Measurements from ENCODE around the gene ANOS1.

Gene ANOS1

GRCh38 chrX:8657883-8658282 lies 74.1 kb downstream of the ANOS1 start:
- TF ChIP-seq CTCF (IDR thresholded peaks at IDR 0.05; ENCODE audit: low read length) (no peak), EZH2 (IDR thresholded peaks at IDR 0.05; ENCODE audit: borderline replicate concordance, low read length) (no peak)
- Histone ChIP-seq H3K79me2 (ENCODE audit: insufficient read depth, low read length) (no peaks in the 10 kb centered on the region), H3K27ac (ENCODE audit: low read depth, low read length, poor library complexity, severe bottlenecking) (no peak overlapping the region), H3F3A (ENCODE audit: insufficient read depth, low read length) (no peaks in the 10 kb centered on the region), H2AFZ (ENCODE audit: low read length) (no peak overlapping the region), H3K4me2 (ENCODE audit: low read length) (no peak overlapping the region), H3K9me2 (ENCODE audit: low read depth, low read length) (no peaks in the 10 kb centered on the region), H3K36me3 (ENCODE audit: insufficient read depth, low read length) (no peaks in the 10 kb centered on the region), H3K9me3 (ENCODE audit: low read length) (no peaks in the 10 kb centered on the region), H3K27me3 (ENCODE audit: insufficient read depth, low read length) (no peaks in the 10 kb centered on the region), H3K4me3 (ENCODE audit: low read depth, low read length, poor library complexity, severe bottlenecking) (no peak overlapping the region), H3K9ac (ENCODE audit: low read length) (no peak overlapping the region), H3K4me1 (ENCODE audit: insufficient read depth, low read length, severe bottlenecking) (no peaks in the 10 kb centered on the region), H4K20me1 (ENCODE audit: insufficient read depth, low read length) (no peaks in the 10 kb centered on the region)

- H3K4me2 ChIP-seq (ENCODE audit: low read length) = no peak overlapping the region
- no peaks in the 10 kb centered on the region for H3K9me3 ChIP-seq (ENCODE audit: low read length)
- H3K27ac ChIP-seq (ENCODE audit: low read depth, low read length, poor library complexity, severe bottlenecking) = no peak overlapping the region
- no peaks in the 10 kb centered on the region for H3K4me1 ChIP-seq (ENCODE audit: insufficient read depth, low read length, severe bottlenecking)
- H3K4me3 ChIP-seq (ENCODE audit: low read depth, low read length, poor library complexity, severe bottlenecking) = no peak overlapping the region
- TF ChIP-seq EZH2 (IDR thresholded peaks at IDR 0.05; ENCODE audit: borderline replicate concordance, low read length) = no peak
- no peak for TF ChIP-seq CTCF (IDR thresholded peaks at IDR 0.05; ENCODE audit: low read length)
- no peak overlapping the region for H2AFZ ChIP-seq (ENCODE audit: low read length)
- no peaks in the 10 kb centered on the region for H3K36me3 ChIP-seq (ENCODE audit: insufficient read depth, low read length)
- H3K79me2 ChIP-seq (ENCODE audit: insufficient read depth, low read length) = no peaks in the 10 kb centered on the region
- H3K9me2 ChIP-seq (ENCODE audit: low read depth, low read length) = no peaks in the 10 kb centered on the region
- H3K27me3 ChIP-seq (ENCODE audit: insufficient read depth, low read length) = no peaks in the 10 kb centered on the region
- H3F3A ChIP-seq (ENCODE audit: insufficient read depth, low read length) = no peaks in the 10 kb centered on the region
- no peak overlapping the region for H3K9ac ChIP-seq (ENCODE audit: low read length)
- no peaks in the 10 kb centered on the region for H4K20me1 ChIP-seq (ENCODE audit: insufficient read depth, low read length)
Measured at GRCh38 chrX:8653956-8654355, 78.0 kb downstream of the ANOS1 start.

- Histone ChIP-seq H2AFZ (ENCODE audit: low read length) (no peak overlapping the region), H3K79me2 (ENCODE audit: insufficient read depth, low read length) (no peaks in the 10 kb centered on the region), H3K4me1 (ENCODE audit: insufficient read depth, low read length, severe bottlenecking) (no peaks in the 10 kb centered on the region), H3K4me2 (ENCODE audit: low read length) (no peak overlapping the region), H3F3A (ENCODE audit: insufficient read depth, low read length) (no peaks in the 10 kb centered on the region), H4K20me1 (ENCODE audit: insufficient read depth, low read length) (no peaks in the 10 kb centered on the region), H3K9me2 (ENCODE audit: low read depth, low read length) (no peaks in the 10 kb centered on the region), H3K9ac (ENCODE audit: low read length) (no peak overlapping the region), H3K27me3 (ENCODE audit: insufficient read depth, low read length) (no peaks in the 10 kb centered on the region), H3K4me3 (ENCODE audit: low read depth, low read length, poor library complexity, severe bottlenecking) (no peak overlapping the region), H3K36me3 (ENCODE audit: insufficient read depth, low read length) (no peaks in the 10 kb centered on the region), H3K27ac (ENCODE audit: low read depth, low read length, poor library complexity, severe bottlenecking) (no peak overlapping the region), H3K9me3 (ENCODE audit: low read length) (no peaks in the 10 kb centered on the region)
- TF ChIP-seq EZH2 (IDR thresholded peaks at IDR 0.05; ENCODE audit: borderline replicate concordance, low read length) (no peak), CTCF (IDR thresholded peaks at IDR 0.05; ENCODE audit: low read length) (no peak)
Measured at GRCh38 chrX:8649969-8650368, 82.0 kb downstream of the ANOS1 start.

Measured in OCI-LY1 (cell line).